ENCODE measurements around the gene HHAT.
"Not testable (repeated sequence)": the region's sequence is repeated elsewhere in the genome, so short reads cannot be mapped to it uniquely, and the experiment has no call there.

Gene HHAT

DNA sequence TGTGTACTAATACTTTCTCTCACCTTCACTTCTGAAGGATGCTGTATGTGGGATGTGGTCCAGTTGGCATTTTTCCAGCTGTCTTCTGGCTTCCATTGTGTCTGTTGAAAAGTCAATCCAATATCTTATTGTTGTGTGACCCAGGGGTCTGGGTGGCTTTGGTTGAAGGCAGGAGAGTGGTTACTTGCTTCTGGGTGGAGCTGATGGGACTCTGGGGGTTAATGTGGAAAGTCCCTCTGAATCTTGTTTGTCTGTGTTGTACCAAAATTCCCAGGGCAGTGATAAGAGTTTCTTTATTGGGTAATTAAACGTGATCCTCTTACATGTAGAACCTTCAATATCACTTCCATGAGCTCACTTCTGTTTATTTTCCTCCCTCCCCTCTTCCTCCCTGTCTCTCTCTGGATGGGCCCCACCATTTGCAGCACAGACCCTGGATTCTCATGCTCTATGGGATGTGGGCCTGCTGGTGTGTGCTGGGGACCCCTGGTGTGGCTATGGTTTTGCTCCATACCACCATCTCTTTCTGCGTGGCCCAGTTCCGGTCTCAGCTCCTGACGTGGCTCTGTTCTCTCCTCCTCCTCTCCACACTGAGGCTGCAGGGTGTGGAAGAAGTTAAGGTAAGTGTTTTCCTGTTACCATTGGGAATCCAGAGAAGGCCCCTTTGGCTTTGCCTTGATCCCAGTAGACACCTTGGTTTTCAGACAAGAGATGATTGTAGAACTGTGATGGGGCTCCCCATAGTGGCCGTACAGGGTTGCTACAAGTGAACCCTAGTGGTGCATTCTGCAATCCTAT is 71.5 kb downstream of the HHAT start:
- DNase-seq = peak; percentile 4

DNA sequence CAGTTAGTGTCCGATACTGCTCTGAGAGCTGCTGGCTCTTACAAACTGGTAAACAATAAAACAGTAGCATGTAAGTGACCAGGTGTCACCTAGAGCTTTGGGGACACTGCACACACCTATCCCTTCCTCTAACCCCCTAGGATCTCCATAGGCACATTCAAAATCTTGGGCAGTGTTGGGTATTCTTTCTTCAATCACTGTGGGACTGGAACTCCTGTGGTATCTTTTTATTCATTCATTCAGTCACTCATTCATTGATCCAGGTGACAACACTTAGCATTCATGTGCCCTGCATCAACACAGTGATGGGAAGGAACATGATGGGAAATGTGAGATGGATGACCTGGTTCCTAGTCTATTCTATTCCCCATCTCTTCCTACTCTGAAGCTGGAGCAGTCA is 73.9 kb downstream of the HHAT start:
- no peak for DNase-seq

DNA sequence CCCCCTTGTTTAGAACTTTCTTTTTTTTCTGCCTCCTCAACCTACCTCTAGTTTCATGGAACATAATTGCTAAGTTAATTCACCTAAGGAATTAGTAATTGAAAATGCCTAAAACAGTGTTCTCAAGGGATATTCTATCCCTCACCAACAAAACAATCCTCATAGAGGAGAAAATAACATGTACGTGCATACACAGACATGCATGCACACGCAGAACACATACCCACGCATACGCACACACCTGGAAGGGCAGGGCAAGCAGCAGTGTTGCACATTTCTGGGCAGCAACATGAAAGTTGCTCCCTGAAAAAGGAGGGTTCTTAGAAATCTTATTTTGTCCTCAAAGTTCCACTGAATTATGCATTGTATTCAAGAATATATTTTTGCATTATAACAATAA is 76.6 kb downstream of the HHAT start:
- DNase-seq = no peak

DNA sequence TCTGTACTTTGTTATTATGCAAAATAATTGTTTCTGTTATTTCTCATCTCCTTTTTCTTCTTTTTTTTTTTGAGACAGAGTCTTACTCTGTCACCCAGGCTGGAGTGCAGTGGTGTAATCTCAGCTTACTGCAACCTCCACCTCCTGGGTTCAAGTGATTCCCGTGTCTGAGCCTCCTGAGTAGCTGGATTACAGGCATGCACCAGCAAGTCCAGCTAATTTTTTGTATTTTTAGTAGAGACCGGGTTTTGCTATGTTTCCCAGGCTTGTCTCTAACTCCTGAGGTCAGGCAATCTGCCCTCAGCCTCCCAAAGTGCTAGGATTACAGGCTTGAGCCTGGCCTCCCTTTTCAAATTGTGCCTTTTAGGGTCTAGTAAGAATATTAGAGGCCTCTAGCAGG is 77.6 kb downstream of the HHAT start:
- not testable (repeated sequence) for DNase-seq

DNA sequence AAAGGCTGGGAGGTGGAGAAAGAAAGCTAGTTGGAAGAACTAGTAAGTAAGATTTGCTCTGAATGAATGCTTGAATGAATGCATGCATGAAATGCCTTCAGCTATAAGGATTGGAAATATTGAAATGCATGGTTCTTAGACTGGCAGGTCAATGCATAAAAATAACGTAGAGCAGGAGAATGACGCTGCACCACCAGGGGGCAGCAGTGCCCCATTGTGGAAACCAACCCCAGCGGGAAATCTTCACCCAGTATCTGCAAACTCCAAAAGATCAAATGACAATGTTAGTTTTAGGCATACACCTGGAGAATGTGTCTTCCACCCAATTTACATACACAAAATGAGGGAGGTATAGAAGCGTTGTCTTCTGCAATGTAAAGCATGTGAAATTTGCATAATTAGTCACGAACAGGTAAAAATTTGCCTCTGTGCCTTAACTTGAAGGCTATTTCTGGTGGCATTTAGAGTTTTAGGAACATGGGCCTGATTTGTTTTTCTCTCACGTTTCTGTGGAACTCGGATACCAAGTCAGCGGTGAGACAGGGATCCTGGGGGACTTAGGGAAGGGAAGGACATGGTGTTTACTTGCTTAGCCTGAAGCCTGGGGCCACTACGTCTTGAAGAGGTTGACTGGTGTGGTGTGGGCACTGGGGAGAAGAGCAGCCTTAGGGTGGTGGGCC is 78.6 kb downstream of the HHAT start:
- peak; percentile 71 for DNase-seq

DNA sequence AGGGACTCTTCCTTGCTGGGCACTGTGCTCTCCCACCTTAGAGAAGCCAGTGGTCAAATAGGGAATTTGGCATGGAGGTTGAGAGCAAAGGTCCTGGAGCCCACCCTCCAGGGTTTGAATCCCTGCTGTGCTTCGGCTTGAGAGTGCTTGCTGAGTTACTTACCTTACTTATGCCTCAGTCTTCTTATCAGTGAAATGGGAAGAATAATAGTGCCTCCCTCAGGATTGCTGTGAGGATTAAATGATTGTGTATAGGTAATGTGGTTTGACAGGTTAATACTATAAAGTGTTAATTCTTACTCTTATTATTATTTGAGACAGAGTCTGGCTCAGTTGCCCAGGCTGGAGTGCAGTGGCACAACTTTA is 79.2 kb downstream of the HHAT start:
- DNase-seq = no peak

DNA sequence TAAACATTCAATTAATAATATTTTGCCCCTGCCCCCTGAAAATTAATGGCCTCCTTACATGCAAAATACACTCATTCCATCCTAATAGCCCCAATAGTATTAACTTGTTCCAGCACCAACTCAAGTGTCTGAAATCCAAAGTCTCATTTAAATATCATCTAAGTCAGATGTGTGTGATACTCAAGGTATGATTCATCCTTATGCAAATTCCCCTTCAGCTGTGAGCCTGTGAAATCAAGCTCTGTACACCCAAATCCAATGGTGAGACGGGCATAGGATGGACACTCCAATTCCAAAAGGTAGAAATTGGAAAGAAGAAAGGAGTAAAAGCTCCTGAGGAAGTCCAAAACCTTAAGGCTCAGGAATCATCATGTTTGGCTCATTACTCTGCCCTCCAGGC is 83.5 kb downstream of the HHAT start:
- DNase-seq = no peak

DNA sequence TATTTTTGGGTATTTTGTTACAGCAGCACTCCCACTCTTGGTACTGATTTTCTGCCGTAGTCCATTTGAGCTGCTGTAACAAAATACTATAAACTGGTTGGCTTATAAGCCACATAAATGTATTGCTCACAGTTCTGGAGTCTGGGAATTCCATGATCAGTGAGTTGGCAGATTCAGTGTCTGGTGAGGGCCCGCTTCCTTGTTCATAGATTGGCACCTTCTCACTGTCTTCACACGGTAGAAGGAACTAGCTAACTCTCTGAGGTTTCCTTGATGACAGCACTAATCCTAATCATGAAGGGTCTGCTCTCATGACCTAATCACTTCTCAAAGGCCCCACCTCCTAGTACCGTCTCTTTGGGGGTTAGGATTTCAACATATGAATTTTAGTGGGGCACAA is 85.2 kb downstream of the HHAT start:
- no peak for DNase-seq

DNA sequence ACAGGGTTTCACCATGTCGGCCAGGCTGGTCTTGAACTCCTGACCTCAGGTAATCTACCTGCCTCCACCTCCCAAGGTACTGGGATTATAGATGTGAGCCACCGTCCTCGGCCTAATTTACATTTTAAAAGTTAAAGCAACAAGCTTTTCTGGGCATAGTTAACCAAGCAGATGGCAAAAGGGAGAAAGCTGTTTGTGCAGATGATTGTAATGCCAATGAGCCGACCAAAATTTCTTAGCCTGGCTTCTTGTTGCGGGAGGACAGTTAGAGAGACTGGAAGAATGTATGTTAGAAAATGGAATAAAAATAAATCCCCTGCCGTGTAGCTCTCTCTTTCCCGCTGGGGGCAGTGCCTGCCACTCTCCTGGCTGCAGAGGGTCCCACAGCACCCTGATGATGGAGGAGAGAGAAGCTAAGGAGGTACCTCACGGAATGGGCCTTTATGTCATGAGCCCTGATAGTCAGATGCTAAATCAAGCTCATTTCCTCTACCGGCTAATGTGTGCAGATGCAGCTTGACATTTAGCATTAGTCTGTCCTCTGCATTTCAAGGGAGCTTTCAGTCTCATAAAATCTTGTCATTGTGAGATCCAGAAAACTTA is 87.2 kb downstream of the HHAT start:
- no peak for DNase-seq

DNA sequence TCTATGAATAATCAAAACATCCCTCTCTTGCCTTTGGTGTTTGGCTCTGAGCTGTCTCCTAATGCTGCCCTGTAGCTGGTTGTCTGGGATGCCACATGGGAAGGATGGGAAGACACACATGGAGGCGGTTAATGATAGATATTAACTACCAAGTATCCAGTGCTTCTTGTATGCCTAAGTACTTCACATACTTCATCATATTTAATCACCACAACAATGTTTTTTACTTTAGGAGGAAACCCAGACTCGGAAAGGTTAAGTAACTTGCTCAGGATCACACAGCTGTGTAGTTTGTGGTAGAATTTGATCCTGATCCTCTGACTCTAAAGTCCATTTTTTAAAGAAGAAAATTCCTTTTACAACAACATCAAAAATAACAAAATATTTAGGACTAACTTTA is 88.0 kb downstream of the HHAT start:
- no peak for DNase-seq

DNA sequence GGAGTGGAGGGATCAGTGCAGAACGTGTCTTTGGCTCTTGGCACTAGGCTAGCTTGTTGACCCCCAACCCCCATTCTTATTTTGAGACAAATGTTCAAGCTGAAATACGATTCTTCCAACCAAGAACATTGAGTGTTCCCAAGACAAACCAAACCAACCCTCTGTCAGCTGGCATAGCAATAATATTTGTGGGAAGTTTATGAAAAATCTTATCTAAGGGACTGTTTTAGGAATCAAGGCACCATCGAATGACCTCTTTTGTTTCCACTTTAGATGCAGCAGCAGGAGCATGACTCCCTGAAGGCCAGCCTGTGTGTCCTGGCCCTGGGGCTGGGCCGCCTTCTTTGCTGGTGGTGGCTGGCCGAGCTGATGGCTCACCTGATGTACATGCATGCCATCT is 89.2 kb downstream of the HHAT start:
- DNase-seq = no peak

DNA sequence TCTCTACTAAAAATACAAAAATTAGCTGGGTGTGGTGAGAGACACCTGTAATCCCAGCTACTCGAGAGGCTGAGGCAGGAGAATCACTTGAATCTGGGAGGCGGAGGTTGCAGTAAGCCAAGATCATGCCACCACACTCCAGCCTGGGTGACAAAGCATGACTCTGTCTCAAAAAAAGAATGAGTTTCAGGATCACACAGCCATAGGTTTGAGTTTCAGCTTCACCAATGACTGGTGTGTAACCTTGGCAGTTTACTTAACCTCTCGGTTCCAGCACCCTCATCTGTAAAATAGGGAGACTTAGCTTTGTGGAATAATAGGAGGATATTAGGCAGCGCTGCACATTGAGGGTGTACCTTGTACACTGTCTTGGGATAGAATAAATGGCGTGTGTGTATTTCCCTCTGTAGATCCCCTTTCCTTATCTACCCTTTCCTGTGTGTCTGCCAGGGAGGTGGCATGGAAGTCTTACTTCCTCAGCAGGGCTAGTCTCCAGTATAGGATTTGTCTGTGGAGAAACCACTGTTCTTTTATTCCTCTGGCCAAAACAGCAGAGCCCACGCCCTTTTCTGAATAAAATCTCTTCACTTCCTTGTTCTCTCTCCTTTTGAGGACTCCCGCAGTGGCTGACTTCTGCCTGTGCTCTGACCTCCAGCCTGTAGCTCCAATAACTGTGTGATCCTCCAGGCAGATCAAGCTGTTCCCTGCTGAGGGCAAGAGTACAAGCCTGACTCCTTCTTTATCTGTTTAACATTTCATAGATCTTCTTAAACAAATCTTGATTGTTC is 90.4 kb downstream of the HHAT start:
- no peak for DNase-seq

DNA sequence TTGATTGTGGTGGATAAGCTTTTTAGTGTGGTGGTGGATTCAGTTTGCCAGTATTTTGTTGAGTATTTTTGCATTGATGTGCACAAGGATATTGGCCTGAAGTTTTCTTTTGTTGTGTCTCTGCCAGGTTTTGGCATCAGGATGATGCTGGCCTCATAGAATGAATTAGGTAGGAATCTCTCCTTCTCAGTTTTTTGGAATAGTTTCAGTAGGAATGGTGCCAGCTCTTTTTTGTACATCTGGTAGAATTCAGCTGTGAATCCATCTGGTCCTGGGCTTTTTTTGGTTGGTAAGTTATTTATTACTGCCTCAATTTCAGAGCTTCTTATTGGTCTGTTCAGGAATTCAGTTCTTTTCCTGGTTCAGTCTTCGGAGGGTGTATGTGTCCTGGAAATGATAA is 98.0 kb downstream of the HHAT start:
- not testable (repeated sequence) for DNase-seq

DNA sequence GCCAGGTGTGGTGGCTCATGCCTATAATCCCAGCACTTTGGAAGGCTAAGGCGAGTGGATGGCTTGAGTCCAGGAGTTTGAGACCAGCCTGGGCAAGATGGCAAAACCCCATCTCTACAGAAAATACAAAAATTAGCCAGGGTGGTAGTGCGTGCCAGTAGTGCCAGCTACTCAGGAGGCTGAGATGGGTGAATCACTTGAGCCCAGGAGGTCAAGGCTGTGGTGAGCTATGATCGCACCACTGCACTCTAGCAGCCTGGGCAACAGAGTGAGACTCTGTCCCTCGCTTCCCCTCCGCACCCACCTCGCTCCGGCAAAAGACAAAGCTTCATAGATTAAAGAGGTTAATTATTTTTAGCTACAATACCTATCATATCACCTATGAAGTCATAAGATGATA is 100.0 kb downstream of the HHAT start:
- no peak for DNase-seq

DNA sequence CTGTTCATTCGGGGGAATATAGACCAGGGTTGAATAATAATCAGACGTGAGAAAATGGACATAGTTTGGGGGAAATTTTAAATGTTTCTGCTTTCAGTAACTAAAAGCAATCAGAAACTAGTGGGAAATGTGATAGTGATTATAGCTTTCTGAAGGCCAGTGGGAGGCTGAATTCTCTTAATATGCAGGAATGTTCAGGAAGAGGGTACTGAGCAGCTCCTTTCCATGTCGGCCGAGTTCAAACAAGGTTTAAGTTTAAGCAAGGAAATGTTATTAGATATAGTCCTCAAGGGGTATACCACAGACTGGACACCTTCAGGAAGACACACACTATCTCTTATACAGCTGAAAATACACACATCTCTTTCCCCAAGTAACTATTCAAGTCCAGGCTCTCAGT is 105.5 kb downstream of the HHAT start:
- DNase-seq = no peak

DNA sequence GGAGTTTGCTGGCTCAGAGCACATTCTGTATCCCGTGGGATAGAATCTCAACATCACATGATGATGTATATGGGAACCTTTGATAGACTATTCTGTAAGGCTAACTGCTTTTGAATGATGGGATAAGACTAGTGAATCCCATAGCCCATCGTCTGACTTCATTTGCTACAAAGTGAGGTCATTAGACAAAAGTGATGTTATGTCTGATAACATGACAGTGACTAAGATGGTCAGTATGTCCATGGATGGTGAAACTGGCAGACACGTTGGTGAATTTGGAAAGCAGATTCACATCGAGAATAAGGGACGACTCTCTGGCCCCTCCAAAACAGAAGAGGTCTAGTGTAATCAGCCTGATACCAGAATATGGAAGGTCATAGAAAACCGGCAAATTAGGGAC is 108.4 kb downstream of the HHAT start:
- DNase-seq = no peak

DNA sequence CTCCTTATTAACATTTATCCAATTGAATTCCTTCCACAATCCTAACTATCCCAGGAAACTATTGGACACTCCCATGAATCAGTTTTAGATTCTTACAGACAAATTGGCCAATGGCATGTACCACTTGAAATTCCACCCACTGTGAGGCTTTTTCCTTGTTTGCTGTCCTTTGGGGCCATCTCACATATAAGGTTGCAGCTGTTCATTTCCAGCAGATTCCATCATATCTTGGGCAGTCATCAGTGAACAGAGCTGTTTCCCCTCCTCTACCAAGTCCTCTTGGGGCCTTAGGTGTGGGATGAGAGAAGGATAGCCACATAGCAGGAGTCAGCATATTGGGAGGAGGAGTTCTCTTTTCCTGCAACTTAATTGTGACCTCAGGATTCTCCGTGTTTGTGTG is 109.1 kb downstream of the HHAT start:
- DNase-seq = no peak

DNA sequence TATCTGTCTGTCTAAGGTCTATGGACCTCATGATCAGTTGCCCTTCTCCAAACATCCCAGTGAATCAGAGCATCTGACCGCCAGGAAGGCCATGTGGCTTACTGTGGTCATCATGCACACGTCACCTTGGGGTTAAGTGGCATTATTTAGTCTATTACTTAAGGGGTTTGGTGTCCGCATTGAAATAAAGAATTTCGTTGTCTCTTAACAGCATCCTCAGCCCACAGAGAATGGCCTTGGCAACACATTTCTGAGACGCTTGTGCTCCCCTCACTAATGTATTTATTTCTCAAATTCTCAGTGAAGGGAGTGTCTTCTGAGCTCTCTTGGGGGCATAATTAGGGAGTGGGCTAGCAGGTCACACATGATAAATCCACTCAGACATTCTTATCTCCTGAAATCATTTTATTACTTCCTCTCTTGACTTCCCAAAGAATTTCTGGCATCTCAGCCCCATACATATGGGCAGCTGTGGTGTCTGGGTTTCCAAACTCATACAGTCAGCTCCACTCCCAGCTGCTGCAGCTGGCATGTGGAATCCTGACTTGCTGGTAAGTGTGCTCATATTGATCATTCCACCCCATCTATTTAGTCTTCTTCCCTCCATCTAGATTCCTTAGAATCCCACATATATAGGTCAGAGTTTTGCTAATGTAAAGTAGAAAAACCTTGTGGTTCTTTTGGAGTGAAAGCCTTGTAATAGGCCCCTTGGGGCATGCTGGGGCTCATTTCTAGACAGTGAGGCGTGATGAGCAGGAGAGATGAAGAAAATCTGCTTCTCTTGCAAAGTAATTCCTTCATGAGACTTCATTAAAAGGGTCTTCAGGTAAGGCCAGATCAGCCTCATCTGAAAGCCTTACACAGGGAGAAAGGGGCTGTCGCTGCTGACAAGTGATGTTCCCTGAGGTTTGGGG is 110.5 kb downstream of the HHAT start:
- no peak for DNase-seq

DNA sequence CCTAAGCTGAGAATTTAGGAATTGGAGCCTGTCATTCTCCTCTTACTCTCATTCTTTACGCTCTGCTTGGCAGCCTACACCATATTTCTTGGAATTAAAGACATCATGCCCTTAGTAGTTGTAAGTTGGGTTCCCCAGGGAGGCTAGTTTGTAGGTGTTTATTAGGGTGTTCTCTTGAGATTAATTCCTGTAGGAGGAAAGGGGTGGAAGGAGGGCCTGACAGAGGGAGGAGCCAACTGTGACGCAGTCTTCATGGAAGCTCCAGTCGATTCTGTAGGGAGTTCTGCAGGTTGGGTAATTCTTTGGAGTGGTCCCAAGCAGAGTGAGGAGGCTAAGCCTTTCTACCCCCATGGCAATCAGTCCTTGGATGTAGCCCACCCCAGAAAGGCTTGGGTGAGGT is 111.4 kb downstream of the HHAT start:
- no peak for DNase-seq

DNA sequence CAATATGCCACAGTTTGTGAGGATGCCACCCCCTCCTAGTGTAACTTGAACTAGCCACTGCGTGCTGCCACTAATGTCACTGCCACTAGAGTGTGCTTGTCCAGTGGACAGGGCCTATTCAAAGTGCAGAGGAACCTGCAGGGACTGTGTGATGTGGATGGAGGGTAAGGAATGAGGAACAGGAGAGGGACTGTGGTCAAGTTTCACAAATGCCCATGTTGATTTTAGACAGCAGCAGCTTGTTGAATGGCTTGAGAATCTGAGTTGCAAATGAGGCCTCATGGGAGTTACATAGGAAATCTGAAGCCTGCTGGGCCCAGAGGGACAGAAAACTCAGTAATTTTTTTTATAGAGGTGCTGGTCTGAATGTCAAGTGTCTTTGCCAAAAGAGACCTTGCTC is 112.3 kb downstream of the HHAT start:
- no peak for DNase-seq

DNA sequence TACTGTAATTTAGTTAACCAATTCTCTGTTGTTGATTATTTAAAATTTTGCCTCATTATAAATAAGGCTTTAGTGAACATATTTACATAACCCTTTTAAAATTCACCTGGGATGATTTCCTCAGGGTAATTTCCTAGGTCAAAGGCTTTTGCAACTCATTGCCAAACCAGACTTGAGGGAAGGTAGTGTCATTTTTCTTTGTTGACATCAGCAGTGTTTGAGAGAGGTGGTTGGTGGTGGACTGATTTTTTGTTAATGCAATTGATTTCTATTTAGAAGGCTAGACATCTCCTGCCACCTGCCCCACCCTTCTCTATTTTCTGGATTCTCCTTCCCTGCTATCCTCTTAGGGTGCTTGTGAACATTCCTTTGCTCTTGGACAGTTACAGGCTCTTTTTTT is 116.8 kb downstream of the HHAT start:
- DNase-seq = no peak

DNA sequence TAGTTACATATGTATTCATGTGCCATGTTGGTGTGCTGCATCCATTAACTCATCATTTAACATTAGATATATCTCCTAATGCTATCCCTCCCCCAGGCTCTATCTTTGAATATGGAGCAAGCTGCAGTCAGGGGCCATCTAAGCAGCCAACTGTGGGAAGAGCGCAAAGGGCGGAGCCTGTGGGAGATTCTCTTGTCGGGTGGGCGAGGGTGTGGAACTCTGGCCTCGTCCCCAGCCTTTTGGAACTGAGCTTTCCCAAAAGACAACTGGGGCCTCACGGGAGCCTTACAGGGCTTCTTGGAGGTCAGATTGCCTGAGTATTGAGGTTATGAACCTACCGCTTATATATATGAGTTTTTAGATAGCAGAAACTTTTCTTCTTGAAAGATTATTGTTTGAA is 117.2 kb downstream of the HHAT start:
- DNase-seq = no peak

DNA sequence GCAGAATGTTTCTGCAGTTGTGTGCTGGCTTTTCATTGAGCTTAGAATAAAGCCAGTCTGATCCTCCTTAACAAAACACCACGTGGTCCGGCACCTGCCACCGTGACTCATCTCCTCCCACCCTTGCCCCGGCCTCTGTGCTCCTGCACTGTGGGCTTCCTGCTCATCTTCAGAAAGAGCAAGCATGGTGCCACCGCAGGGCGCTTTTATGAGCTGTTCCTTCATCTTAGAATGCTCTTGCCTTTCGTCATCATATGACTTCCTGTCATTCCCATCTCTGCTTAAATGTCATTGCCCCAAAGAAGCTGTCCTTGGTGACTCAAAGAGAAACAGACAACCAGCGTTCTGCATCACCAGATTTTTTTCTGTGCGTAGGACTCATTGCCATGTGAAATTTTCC is 117.8 kb downstream of the HHAT start:
- peak; percentile 74 for DNase-seq

Measured in activated T-cell treated with anti-CD3 and anti-CD28 coated beads for 4 hours (primary cell).